ENCODE data around the gene TMEM44.

TMEM44 gene

DNA sequence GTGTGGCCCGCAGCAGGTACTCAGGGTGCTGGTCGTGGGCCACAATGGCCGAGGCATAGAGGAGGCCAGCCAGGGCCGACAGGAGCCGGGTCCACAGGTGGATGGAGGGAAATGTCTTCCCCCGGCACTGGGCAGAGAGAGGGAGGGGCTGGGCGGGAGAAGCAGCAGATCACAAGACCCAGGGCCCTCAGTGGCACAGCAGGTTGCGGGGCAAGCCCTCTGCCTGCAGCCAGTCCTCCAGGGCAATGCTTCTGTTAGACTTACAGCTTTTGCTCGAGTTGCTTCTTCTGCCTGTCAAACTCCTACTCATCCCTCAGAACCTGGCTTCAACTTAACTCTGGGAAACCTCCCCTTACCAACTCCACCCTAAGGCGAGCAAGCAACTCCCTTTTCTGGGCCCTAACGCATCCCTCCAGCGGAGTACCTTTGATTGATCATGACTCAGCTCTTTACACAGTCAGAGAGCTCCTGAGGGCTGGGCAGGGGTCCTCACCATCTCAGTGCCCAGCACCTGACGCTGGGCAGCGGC is 16.0 kb downstream of the TMEM44 start:
- H3K27ac ChIP-seq (ENCODE audit: extremely low read depth, low read depth, low read length): no peak overlapping the region
- TF ChIP-seq ZNF248 (tag by site-specific recombination; IDR thresholded peaks at IDR 0.05): no peak
- TF ChIP-seq ZNF366 (tag by site-specific recombination; conservative IDR thresholded peaks at IDR 0.05): no peak
- no peak for TF ChIP-seq EGR2 (tag by site-specific recombination; IDR thresholded peaks at IDR 0.05; ENCODE audit: low read depth)
- no peak for TF ChIP-seq ZNF561 (tag by site-specific recombination; IDR thresholded peaks at IDR 0.05; ENCODE audit: borderline replicate concordance)
- no peak for TF ChIP-seq ZSCAN30 (tag by site-specific recombination; IDR thresholded peaks at IDR 0.05)
- TF ChIP-seq ZNF548 (tag by site-specific recombination; IDR thresholded peaks at IDR 0.05): no peak
- no peak for TF ChIP-seq ZNF292 (tag by site-specific recombination; IDR thresholded peaks at IDR 0.05; ENCODE audit: borderline replicate concordance, low read depth)
- TF ChIP-seq ZFP3 (tag by site-specific recombination; IDR thresholded peaks at IDR 0.05; ENCODE audit: low read depth): peak; percentile 73
- peaks cover 0 to 9% of the 10 kb centered on the region in 2 experiments; a peak in 2 of 3 replicates for H3K36me3 ChIP-seq (ENCODE audit: control insufficient read depth in 2 of 2, insufficient read depth in 1 of 2, low read length in 2 of 2)
- no peaks in the 10 kb centered on the region for H3K9me3 ChIP-seq (ENCODE audit: control insufficient read depth, insufficient read depth, low read depth, low read length)
- ChIA-PET CTCF (interaction anchor here (0.7 to 1.3 kb wide), 2 partner anchors 23 to 489 kb away, joined by 4 to 5 read pairs; no protein-coding TSS in a partner anchor), POLR2A (no interaction called here)
- H3K4me1 ChIP-seq (ENCODE audit: control insufficient read depth, insufficient read depth, low read length): peaks cover 2% of the 10 kb centered on the region; the same call in 1 of the 2 replicates
- no peak overlapping the region for H3K4me3 ChIP-seq (ENCODE audit: low read depth, low read length)

DNA sequence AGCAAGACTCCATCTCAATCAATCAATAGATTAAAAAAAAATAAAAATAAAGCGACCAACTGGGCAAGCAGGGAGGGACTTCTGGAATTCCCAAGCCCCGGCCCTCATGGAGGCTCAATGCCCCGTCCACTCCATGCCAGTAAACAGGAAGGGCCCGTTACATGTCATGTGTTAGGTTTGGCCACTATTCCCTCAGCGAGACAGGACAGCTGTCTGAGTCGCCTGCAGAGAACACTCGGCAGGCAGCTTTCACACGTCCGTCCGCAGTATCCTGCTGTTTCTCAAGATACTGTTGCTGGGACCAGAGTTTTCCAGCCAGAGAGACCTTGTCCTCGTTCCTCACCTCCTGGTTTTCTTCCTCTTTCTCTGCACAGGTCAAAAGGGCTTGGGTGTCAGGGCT is 18.0 kb downstream of the TMEM44 start:
- TF ChIP-seq, protein P1, sequence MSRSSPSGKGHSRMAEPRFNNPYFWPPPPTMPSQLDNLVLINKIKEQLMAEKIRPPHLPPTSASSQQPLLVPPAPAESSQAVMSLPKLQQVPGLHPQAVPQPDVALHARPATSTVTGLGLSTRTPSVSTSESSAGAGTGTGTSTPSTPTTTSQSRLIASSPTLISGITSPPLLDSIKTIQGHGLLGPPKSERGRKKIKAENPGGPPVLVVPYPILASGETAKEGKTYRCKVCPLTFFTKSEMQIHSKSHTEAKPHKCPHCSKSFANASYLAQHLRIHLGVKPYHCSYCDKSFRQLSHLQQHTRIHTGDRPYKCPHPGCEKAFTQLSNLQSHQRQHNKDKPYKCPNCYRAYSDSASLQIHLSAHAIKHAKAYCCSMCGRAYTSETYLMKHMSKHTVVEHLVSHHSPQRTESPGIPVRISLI (tag by site-specific recombination; IDR thresholded peaks at IDR 0.05): no peak
- Histone ChIP-seq H3K9me3 (ENCODE audit: control insufficient read depth, insufficient read depth, low read depth, low read length) (no peaks in the 10 kb centered on the region), H3K36me3 (ENCODE audit: control insufficient read depth in 2 of 2, insufficient read depth in 1 of 2, low read length in 2 of 2) (peaks cover 0 to 9% of the 10 kb centered on the region in 2 experiments; a peak in 2 of 3 replicates), H3K4me1 (ENCODE audit: control insufficient read depth, insufficient read depth, low read length) (no peaks in the 10 kb centered on the region), H3K27ac (ENCODE audit: extremely low read depth, low read depth, low read length) (no peak overlapping the region), H3K4me3 (ENCODE audit: low read depth, low read length) (no peak overlapping the region)
- ChIA-PET CTCF (interaction anchor here (0.9 to 1.5 kb wide), 2 partner anchors 19 to 21 kb away, joined by 3 to 4 read pairs; no protein-coding TSS in a partner anchor), POLR2A (no interaction called here)

DNA sequence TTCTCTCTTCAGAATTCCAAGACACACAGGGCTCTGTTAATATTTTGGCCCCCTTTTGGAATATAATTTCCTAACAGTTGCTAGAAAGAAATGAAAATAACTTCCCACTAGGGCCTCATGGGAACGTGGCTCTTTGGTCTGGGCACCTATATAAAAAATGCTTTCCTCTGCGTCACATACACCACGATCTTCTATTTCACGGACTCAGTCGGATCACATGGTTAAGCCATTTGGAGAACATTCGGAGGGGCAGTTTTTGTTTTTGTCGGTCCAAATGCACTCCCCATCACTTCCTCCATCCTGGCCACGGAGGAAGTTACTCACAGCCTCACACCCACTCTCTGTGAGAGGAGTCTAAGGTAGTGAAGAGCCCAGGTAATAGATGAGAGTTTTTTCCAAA is 21.0 kb downstream of the TMEM44 start:
- no peaks in the 10 kb centered on the region for H3K9me3 ChIP-seq (ENCODE audit: control insufficient read depth, insufficient read depth, low read depth, low read length)
- H3K4me3 ChIP-seq (ENCODE audit: low read depth, low read length): no peak overlapping the region
- ChIA-PET POLR2A (no interaction called here), CTCF (no interaction called here)
- H3K36me3 ChIP-seq (ENCODE audit: control insufficient read depth in 2 of 2, insufficient read depth in 1 of 2, low read length in 2 of 2): peaks cover 0 to 7% of the 10 kb centered on the region in 2 experiments; a peak in 2 of 3 replicates
- no peak overlapping the region for H3K27ac ChIP-seq (ENCODE audit: extremely low read depth, low read depth, low read length)
- TF ChIP-seq EGR2 (tag by site-specific recombination; IDR thresholded peaks at IDR 0.05; ENCODE audit: low read depth) (no peak), BCL11A (tag by site-specific recombination; IDR thresholded peaks at IDR 0.05; ENCODE audit: low read depth) (no peak), ZBTB8A (tag by site-specific recombination; IDR thresholded peaks at IDR 0.05) (no peak), ZNF366 (tag by site-specific recombination; conservative IDR thresholded peaks at IDR 0.05) (no peak), ZNF426 (tag by site-specific recombination; IDR thresholded peaks at IDR 0.05) (no peak), RBAK (tag by site-specific recombination; IDR thresholded peaks at IDR 0.05) (no peak)
- TF ChIP-seq, protein P2, sequence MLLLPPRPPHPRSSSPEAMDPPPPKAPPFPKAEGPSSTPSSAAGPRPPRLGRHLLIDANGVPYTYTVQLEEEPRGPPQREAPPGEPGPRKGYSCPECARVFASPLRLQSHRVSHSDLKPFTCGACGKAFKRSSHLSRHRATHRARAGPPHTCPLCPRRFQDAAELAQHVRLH (tag by site-specific recombination; IDR thresholded peaks at IDR 0.05): no peak
- no peaks in the 10 kb centered on the region for H3K4me1 ChIP-seq (ENCODE audit: control insufficient read depth, insufficient read depth, low read length)

DNA sequence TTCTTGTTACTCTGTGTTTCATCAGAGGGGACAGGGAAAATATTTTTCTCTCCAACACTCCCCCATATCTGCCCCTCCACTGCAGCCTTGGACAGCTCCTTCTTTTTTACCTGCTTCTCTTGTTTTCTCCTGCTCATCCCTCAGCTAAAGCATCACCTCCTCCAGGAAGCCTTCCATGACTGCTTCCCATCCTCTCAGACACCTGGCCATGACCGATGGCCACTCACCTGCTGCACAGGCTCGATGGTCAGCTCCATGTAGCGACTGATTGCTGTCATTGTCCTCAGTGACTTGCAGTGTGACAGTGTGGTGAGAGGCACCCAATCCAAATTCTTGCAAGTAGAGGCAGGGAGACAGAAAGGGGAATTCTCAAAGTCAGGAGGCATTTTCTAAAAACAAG is 22.5 kb downstream of the TMEM44 start:
- CTCF ChIA-PET: interaction anchor here (0.6 to 0.7 kb wide), 2 partner anchors 136 to 141 kb away, joined by 3 to 4 read pairs; no protein-coding TSS in a partner anchor
- POLR2A ChIA-PET: no interaction called here
- no peak for TF ChIP-seq ZNF48 (tag by site-specific recombination; IDR thresholded peaks at IDR 0.05)
- TF ChIP-seq ZNF404 (tag by site-specific recombination; IDR thresholded peaks at IDR 0.05): no peak
- TF ChIP-seq ZNF626 (tag by site-specific recombination; IDR thresholded peaks at IDR 0.05): no peak
- no peak for TF ChIP-seq KLF16 (tag by site-specific recombination; IDR thresholded peaks at IDR 0.05)
- no peak for TF ChIP-seq ZNF596 (tag by site-specific recombination; IDR thresholded peaks at IDR 0.05)
- no peak for TF ChIP-seq ZSCAN30 (tag by site-specific recombination; IDR thresholded peaks at IDR 0.05)
- no peak for TF ChIP-seq SP2 (tag by site-specific recombination; IDR thresholded peaks at IDR 0.05)
- no peak for TF ChIP-seq ZNF747 (tag by site-specific recombination; IDR thresholded peaks at IDR 0.05)
- TF ChIP-seq, protein P3, sequence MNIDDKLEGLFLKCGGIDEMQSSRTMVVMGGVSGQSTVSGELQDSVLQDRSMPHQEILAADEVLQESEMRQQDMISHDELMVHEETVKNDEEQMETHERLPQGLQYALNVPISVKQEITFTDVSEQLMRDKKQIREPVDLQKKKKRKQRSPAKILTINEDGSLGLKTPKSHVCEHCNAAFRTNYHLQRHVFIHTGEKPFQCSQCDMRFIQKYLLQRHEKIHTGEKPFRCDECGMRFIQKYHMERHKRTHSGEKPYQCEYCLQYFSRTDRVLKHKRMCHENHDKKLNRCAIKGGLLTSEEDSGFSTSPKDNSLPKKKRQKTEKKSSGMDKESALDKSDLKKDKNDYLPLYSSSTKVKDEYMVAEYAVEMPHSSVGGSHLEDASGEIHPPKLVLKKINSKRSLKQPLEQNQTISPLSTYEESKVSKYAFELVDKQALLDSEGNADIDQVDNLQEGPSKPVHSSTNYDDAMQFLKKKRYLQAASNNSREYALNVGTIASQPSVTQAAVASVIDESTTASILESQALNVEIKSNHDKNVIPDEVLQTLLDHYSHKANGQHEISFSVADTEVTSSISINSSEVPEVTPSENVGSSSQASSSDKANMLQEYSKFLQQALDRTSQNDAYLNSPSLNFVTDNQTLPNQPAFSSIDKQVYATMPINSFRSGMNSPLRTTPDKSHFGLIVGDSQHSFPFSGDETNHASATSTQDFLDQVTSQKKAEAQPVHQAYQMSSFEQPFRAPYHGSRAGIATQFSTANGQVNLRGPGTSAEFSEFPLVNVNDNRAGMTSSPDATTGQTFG (tag by site-specific recombination; IDR thresholded peaks at IDR 0.05; ENCODE audit: borderline replicate concordance): no peak
- TF ChIP-seq ZNF274 (IDR thresholded peaks at IDR 0.05; ENCODE audit: low read length): no peak
- no peak for TF ChIP-seq ZNF274 (tag by site-specific recombination; IDR thresholded peaks at IDR 0.05; ENCODE audit: borderline replicate concordance)
- no peak for TF ChIP-seq ZNF624 (tag by site-specific recombination; IDR thresholded peaks at IDR 0.05)
- TF ChIP-seq ZFP69B (tag by site-specific recombination; IDR thresholded peaks at IDR 0.05): no peak
- TF ChIP-seq ZNF561 (tag by site-specific recombination; IDR thresholded peaks at IDR 0.05; ENCODE audit: borderline replicate concordance): no peak

More for the DNA sequence above, 22.5 kb downstream of the TMEM44 start:
- H3K4me3 ChIP-seq (ENCODE audit: low read depth, low read length): no peak overlapping the region
- H3K9me3 ChIP-seq (ENCODE audit: control insufficient read depth, insufficient read depth, low read depth, low read length): no peaks in the 10 kb centered on the region
- no peaks in the 10 kb centered on the region for H3K4me1 ChIP-seq (ENCODE audit: control insufficient read depth, insufficient read depth, low read length)
- H3K36me3 ChIP-seq (ENCODE audit: control insufficient read depth in 2 of 2, insufficient read depth in 1 of 2, low read length in 2 of 2): peaks cover 0 to 5% of the 10 kb centered on the region in 2 experiments; a peak in 1 of 3 replicates
- H3K27ac ChIP-seq (ENCODE audit: extremely low read depth, low read depth, low read length): no peak overlapping the region

All from HEK293 (cell line).